ENCODE measurements around the gene FARS2. TPM values are rescaled to one million over a fixed set of nuclear protein-coding genes. Genes with fewer than 3 reads are reported as not detected.

Gene FARS2
- total and polyA plus RNA-seq, 7 experiments from 2014 or later: 16.2 to 28.1 (median 20.8) TPM

DNA sequence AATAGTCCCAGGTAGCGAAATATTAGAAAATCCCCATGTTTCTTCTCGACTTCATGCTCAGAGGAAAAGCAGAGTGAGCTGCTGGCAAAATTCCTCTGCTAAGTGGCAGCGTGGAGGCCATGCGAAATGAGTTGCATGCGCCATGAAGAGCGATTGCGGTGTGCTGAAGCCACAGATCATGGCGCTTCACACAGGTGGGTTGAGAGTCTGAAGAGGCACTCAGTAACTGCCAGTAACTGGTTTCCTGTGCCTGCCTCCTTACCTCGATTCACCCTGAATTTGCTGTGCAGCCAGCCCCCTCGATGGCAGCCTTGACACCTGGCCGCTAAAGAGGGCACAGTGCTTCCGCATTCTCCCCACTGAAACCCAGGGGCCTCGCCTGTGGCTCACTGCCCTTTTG is 443.9 kb downstream of the FARS2 start:
- Histone ChIP-seq H3K4me3 (ENCODE audit: low read length) (no peak overlapping the region), H3K27me3 (ENCODE audit: control insufficient read depth in 2 of 2, insufficient read depth in 2 of 2, low read length in 2 of 2) (no peaks in the 10 kb centered on the region), H3K36me3 (ENCODE audit: control insufficient read depth in 2 of 3, insufficient read depth in 3 of 3, low read length in 3 of 3) (no peaks in the 10 kb centered on the region), H3K9me3 (ENCODE audit: control insufficient read depth in 2 of 3, low read length in 3 of 3) (no peaks in the 10 kb centered on the region), H3K4me1 (ENCODE audit: control insufficient read depth in 2 of 2, insufficient read depth in 2 of 2, low read length in 2 of 2) (peaks cover 0 to 25% of the 10 kb centered on the region in 2 donors), H3K27ac (ENCODE audit: low read depth, low read length) (no peak overlapping the region)
- ATAC-seq (no peak), DNase-seq (peak in 1 of 9 donors; percentile 6)
- POLR2A ChIA-PET: no interaction called here
- Mint-ChIP-seq H3K9me3 (peaks cover 0 to 4% (median 0%) of the 10 kb centered on the region in 11 donors), H3K27me3 (no peaks in the 10 kb centered on the region), H3K4me3 (peak overlapping the region in 7 of 10 donors; percentile 63 to 78 (median 72)), H3K4me1 (peaks cover 18 to 49% (median 34%) of the 10 kb centered on the region in 7 donors), H3K27ac (peak overlapping the region in 1 of 9 donors; percentile 14), H3K36me3 (peaks cover 0 to 24% (median 3%) of the 10 kb centered on the region in 5 donors)
- intact Hi-C loops (cut with micrococcal nuclease): no loop called here
- CTCF ChIA-PET: no interaction called here

- Histone ChIP-seq H3K4me3 (ENCODE audit: low read length) (peak overlapping the region; percentile 21), H3K36me3 (ENCODE audit: control insufficient read depth in 2 of 3, insufficient read depth in 3 of 3, low read length in 3 of 3) (no peaks in the 10 kb centered on the region), H3K27me3 (ENCODE audit: control insufficient read depth in 2 of 2, insufficient read depth in 2 of 2, low read length in 2 of 2) (no peaks in the 10 kb centered on the region), H3K9me3 (ENCODE audit: control insufficient read depth in 2 of 3, low read length in 3 of 3) (no peaks in the 10 kb centered on the region), H3K27ac (ENCODE audit: low read depth, low read length) (no peak overlapping the region), H3K4me1 (ENCODE audit: control insufficient read depth in 2 of 2, insufficient read depth in 2 of 2, low read length in 2 of 2) (peaks cover 0 to 25% of the 10 kb centered on the region in 2 donors)
- CTCF ChIA-PET: interaction anchor here (0.8 to 1.2 kb wide), 2 partner anchors 235 to 284 kb away, joined by 3 read pairs; no protein-coding TSS in a partner anchor
- Mint-ChIP-seq H3K4me3 (peak overlapping the region; percentile 36 to 78 (median 70)), H3K36me3 (peaks cover 0 to 20% (median 8%) of the 10 kb centered on the region in 5 donors), H3K27me3 (no peaks in the 10 kb centered on the region), H3K27ac (peak overlapping the region; percentile 8 to 77 (median 59)), H3K4me1 (peaks cover 18 to 50% (median 34%) of the 10 kb centered on the region in 7 donors), H3K9me3 (peaks cover 0 to 4% (median 0%) of the 10 kb centered on the region in 11 donors)
- ATAC-seq (peak; percentile 46), DNase-seq (peak in 7 of 9 donors; percentile 33 to 66 (median 44))
- POLR2A ChIA-PET: interaction anchor here (0.6 to 1.5 kb wide), 4 partner anchors 22 to 163 kb away, joined by 3 to 7 read pairs (median 4); no protein-coding TSS in a partner anchor
- intact Hi-C loops (cut with micrococcal nuclease): no loop called here
Observed at GRCh38 chr6:5706124-5707033, 445.1 kb downstream of the FARS2 start.

DNA sequence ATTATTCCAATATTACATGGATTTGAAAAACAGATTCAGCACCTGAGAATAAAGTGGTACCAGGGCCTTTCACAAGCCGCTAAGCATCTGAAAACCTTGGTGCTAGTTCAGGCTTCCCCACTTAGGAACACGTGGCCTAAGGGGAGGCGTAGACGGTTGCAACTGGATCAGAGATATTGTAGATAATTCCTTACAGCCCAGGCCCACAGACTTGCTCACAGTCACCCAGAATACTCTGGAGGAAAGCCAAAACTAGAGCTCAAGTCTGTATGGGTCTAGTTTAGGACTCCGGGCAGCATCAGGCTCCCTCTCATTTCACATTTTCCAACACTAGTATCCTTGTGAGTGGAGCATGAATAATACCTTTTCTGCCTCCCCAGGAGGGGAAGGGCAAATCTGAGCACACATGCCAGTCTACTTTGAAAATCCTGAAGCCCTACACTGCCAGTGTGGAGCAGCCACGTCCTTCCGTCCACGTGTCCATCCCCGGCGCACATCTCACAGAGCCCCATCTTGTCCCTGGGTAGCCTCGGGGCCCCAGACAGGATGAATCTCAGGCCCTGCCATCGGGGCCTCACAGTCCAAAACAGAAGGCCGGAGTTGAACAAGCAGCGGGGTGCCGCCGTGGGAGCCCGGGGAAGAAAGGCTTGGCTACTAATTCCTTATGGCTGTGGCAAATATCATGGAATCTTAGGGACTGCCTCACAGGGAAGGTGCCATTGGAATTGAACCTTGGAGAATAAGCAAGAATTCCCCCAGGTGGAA is 446.1 kb downstream of the FARS2 start:
- CTCF ChIA-PET: interaction anchor here (1.1 to 1.2 kb wide), 2 partner anchors 17 to 236 kb away, joined by 3 read pairs; no protein-coding TSS in a partner anchor
- peaks cover 0 to 25% of the 10 kb centered on the region in 2 donors for H3K4me1 ChIP-seq (ENCODE audit: control insufficient read depth in 2 of 2, insufficient read depth in 2 of 2, low read length in 2 of 2)
- Mint-ChIP-seq H3K27ac (peak overlapping the region in 3 of 9 donors; percentile 27 to 60 (median 59)), H3K27me3 (no peaks in the 10 kb centered on the region), H3K4me3 (peak overlapping the region in 4 of 10 donors; percentile 60 to 78 (median 70)), H3K4me1 (peaks cover 13 to 49% (median 34%) of the 10 kb centered on the region in 7 donors), H3K9me3 (peaks cover 0 to 4% (median 0%) of the 10 kb centered on the region in 11 donors), H3K36me3 (peaks cover 0 to 22% (median 9%) of the 10 kb centered on the region in 5 donors)
- H3K27me3 ChIP-seq (ENCODE audit: control insufficient read depth in 2 of 2, insufficient read depth in 2 of 2, low read length in 2 of 2): no peaks in the 10 kb centered on the region
- intact Hi-C loops (cut with micrococcal nuclease): no loop called here
- H3K36me3 ChIP-seq (ENCODE audit: control insufficient read depth in 2 of 3, insufficient read depth in 3 of 3, low read length in 3 of 3): no peaks in the 10 kb centered on the region
- H3K9me3 ChIP-seq (ENCODE audit: control insufficient read depth in 2 of 3, low read length in 3 of 3): no peaks in the 10 kb centered on the region
- DNase-seq (no peak), ATAC-seq (no peak)
- no peak overlapping the region for H3K4me3 ChIP-seq (ENCODE audit: low read length)
- no peak overlapping the region for H3K27ac ChIP-seq (ENCODE audit: low read depth, low read length)
- POLR2A ChIA-PET: interaction anchor here (0.6 to 1.5 kb wide), 5 partner anchors 21 to 168 kb away, joined by 3 to 7 read pairs (median 4); no protein-coding TSS in a partner anchor

DNA sequence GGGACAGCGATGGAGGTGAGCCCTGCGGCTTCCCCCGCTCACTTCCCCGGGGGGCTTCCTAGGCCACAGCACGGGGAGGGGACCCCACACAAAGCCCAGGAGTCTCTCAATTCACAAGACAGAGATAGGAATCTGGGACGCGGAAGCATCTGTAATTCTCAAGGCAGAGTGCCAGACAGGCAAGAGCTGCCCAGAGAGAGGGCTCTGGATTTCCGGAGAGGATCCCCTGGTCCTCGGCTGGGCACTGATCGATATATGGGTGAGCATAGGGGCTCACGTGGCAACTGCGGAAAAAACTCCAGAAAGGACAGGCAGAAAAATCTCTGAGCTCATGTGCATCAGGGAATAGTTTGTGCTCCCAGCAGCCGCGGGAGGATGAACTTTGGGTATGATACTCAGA is 449.2 kb downstream of the FARS2 start:
- Histone ChIP-seq H3K36me3 (ENCODE audit: control insufficient read depth in 2 of 3, insufficient read depth in 3 of 3, low read length in 3 of 3) (no peaks in the 10 kb centered on the region), H3K4me3 (ENCODE audit: low read length) (no peak overlapping the region), H3K27ac (ENCODE audit: low read depth, low read length) (no peak overlapping the region), H3K27me3 (ENCODE audit: control insufficient read depth in 2 of 2, insufficient read depth in 2 of 2, low read length in 2 of 2) (no peaks in the 10 kb centered on the region), H3K4me1 (ENCODE audit: control insufficient read depth in 2 of 2, insufficient read depth in 2 of 2, low read length in 2 of 2) (peaks cover 0 to 20% of the 10 kb centered on the region in 2 donors), H3K9me3 (ENCODE audit: control insufficient read depth in 2 of 3, low read length in 3 of 3) (no peaks in the 10 kb centered on the region)
- H3K9me3 Mint-ChIP-seq: peaks cover 0 to 11% (median 1%) of the 10 kb centered on the region in 11 donors
- DNase-seq (no peak), ATAC-seq (no peak)
- no peak overlapping the region for H3K4me3 Mint-ChIP-seq
- no peaks in the 10 kb centered on the region for H3K27me3 Mint-ChIP-seq
- intact Hi-C loops (cut with micrococcal nuclease): no loop called here
- H3K27ac Mint-ChIP-seq: peak overlapping the region in 1 of 9 donors; percentile 44
- peaks cover 11 to 30% (median 17%) of the 10 kb centered on the region in 7 donors for H3K4me1 Mint-ChIP-seq
- ChIA-PET CTCF (no interaction called here), POLR2A (no interaction called here)
- peaks cover 0 to 34% (median 26%) of the 10 kb centered on the region in 5 donors for H3K36me3 Mint-ChIP-seq

GRCh38 chr6:5710936-5711335 is 449.6 kb downstream of the FARS2 start:
- Histone ChIP-seq H3K36me3 (ENCODE audit: control insufficient read depth in 2 of 3, insufficient read depth in 3 of 3, low read length in 3 of 3) (no peaks in the 10 kb centered on the region), H3K27me3 (ENCODE audit: control insufficient read depth in 2 of 2, insufficient read depth in 2 of 2, low read length in 2 of 2) (no peaks in the 10 kb centered on the region), H3K4me1 (ENCODE audit: control insufficient read depth in 2 of 2, insufficient read depth in 2 of 2, low read length in 2 of 2) (peaks cover 0 to 15% of the 10 kb centered on the region in 2 donors), H3K4me3 (ENCODE audit: low read length) (no peak overlapping the region), H3K27ac (ENCODE audit: low read depth, low read length) (no peak overlapping the region), H3K9me3 (ENCODE audit: control insufficient read depth in 2 of 3, low read length in 3 of 3) (no peaks in the 10 kb centered on the region)
- H3K4me1 Mint-ChIP-seq: peaks cover 8 to 26% (median 12%) of the 10 kb centered on the region in 7 donors
- peaks cover 0 to 15% (median 3%) of the 10 kb centered on the region in 11 donors for H3K9me3 Mint-ChIP-seq
- H3K27ac Mint-ChIP-seq: peak overlapping the region in 1 of 9 donors; percentile 44
- ChIA-PET POLR2A (no interaction called here), CTCF (no interaction called here)
- H3K36me3 Mint-ChIP-seq: peaks cover 2 to 38% (median 29%) of the 10 kb centered on the region in 5 donors
- ATAC-seq (no peak), DNase-seq (no peak)
- H3K27me3 Mint-ChIP-seq: no peaks in the 10 kb centered on the region
- no peak overlapping the region for H3K4me3 Mint-ChIP-seq
- intact Hi-C loops (cut with micrococcal nuclease): no loop called here

Measured in naive thymus-derived CD4-positive, alpha-beta T cell (primary cell).